ENCODE data around the gene HOATZ.

DNA sequence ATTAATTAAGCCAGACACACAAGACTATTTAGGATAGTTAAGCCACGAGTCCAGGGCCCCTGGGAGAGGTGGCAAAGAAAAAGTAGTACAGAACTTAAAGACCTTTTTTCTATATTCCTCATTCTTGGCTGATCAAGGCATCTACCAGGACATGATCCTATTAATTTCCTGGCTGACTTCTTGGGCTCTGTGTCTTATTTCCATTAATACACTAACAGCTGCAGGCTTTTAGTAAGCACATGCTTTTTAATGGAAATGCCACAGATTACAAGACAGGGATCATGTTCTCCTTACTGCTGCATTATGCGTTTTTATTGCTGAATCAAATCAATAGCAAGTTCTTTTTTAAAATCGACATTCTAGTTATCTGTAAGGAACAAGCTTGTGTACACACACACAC is 37.6 kb upstream of the HOATZ start:
- TF ChIP-seq, protein P1, sequence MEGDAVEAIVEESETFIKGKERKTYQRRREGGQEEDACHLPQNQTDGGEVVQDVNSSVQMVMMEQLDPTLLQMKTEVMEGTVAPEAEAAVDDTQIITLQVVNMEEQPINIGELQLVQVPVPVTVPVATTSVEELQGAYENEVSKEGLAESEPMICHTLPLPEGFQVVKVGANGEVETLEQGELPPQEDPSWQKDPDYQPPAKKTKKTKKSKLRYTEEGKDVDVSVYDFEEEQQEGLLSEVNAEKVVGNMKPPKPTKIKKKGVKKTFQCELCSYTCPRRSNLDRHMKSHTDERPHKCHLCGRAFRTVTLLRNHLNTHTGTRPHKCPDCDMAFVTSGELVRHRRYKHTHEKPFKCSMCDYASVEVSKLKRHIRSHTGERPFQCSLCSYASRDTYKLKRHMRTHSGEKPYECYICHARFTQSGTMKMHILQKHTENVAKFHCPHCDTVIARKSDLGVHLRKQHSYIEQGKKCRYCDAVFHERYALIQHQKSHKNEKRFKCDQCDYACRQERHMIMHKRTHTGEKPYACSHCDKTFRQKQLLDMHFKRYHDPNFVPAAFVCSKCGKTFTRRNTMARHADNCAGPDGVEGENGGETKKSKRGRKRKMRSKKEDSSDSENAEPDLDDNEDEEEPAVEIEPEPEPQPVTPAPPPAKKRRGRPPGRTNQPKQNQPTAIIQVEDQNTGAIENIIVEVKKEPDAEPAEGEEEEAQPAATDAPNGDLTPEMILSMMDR (conservative IDR thresholded peaks at IDR 0.05; ENCODE audit: low read depth, low read length) = no peak
- no peak for TF ChIP-seq EZH2phosphoT487 (IDR thresholded peaks at IDR 0.05; ENCODE audit: borderline replicate concordance, low read length)

Data from PC-3 (cell line).